OCI-LY1 (cell line): ENCODE data around the gene TMED10.

Experiments
- CTCF ChIP-seq: fragments of 200-600 bp; sonication (generic), shearing (Covaris generic); IDR thresholded peaks from 2 replicates; pipeline ENCODE4 v1.5.1; 2017; ENCODE audit warnings: mild to moderate bottlenecking, antibody characterized with exemption, low read length, moderate library complexity, mixed read lengths
- EZH2 ChIP-seq: fragments of 200-600 bp; sonication (generic), shearing (Covaris generic); IDR thresholded peaks from 2 replicates; pipeline ENCODE4 v1.8.0; 2017; ENCODE audit warnings: borderline replicate concordance, mixed run types, mild to moderate bottlenecking, antibody characterized with exemption, low read length, moderate library complexity, mixed read lengths

DNA sequence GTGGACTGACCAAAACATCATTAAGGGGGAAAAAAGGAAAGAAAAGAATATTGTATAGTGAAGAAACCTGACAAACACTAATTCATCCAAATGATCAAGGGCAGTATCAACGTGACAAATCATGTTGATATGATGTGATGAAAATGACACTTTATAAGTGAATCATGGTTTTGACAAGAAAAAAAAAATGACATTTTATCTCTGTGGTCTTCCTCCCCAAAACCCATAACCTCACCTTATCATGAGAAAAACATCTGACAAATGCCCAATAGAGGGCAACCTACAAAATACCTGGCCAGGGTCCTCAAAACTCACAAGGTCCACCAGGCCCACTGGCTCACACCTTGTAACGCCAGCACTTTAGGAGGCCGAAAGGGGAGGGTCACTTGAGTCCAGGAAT lies 13.8 kb downstream of the TMED10 start:
- peak; percentile 31; the same call in 1 of the 2 replicates for TF ChIP-seq CTCF
- TF ChIP-seq EZH2, result no peak
